ENCODE measurements around the gene VDR.

DNA sequence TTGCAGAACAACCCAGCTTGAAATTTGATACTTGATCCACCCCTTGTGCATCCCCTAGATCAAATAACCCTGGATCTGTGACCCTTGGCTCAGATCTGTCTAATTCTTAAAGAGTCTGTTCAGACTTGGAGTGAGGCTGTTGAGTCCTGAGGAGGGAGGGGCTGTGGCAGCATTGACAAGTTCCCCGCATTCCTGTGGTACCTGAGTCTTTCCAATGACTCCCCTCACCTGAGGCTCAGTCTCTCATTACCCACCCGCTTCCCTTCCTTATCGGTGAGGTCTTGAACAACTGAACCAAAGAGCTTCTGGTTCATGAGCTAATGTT is 69.0 kb downstream of the VDR start:
- TF ChIP-seq POLR2A (IDR thresholded peaks at IDR 0.05) = no peak
- TF ChIP-seq, protein P1, sequence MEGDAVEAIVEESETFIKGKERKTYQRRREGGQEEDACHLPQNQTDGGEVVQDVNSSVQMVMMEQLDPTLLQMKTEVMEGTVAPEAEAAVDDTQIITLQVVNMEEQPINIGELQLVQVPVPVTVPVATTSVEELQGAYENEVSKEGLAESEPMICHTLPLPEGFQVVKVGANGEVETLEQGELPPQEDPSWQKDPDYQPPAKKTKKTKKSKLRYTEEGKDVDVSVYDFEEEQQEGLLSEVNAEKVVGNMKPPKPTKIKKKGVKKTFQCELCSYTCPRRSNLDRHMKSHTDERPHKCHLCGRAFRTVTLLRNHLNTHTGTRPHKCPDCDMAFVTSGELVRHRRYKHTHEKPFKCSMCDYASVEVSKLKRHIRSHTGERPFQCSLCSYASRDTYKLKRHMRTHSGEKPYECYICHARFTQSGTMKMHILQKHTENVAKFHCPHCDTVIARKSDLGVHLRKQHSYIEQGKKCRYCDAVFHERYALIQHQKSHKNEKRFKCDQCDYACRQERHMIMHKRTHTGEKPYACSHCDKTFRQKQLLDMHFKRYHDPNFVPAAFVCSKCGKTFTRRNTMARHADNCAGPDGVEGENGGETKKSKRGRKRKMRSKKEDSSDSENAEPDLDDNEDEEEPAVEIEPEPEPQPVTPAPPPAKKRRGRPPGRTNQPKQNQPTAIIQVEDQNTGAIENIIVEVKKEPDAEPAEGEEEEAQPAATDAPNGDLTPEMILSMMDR (IDR thresholded peaks at IDR 0.05) = no peak

Data from esophagus squamous epithelium (tissue), 4 donors.